HG02798 (cell line): ENCODE measurements around the gene CCR8.
"Not testable (repeated sequence)": the region's sequence is repeated elsewhere in the genome, so short reads cannot be mapped to it uniquely, and the experiment has no call there.

Source experiments
- ATAC-seq: cut with Tn5 transposase; IDR thresholded peaks from one replicate; pipeline ENCODE4 v1.9.1; 2021; ENCODE audit warnings: mild to moderate bottlenecking; ENCODE audit not compliant: unreplicated experiment, poor library complexity

Gene CCR8

DNA sequence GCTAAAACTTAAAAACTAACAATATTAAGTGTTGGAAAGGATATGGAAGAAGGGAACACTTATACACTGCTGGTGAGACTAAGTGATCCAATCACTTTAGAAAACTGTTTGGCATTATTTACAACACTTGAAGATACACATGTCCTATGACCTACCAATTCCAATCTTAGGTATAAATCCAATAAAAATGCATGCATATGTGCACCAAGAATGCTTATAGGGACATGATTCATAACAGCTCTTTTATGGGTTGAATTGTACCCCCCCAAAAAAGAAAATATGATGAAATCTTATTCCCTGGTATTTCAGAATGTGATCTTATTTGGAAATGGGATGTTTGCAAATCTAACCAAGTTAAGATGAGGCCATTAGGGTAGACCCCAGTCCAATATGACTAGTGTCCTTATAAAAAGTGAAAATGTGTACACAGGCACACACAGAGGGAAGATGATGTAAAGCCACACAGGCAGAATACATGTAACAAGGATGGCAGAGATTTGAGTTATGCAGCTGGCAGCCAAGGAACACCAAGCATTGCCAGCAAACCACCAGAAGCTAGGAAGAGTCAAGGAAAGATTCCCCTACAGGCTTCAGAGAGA lies 15.3 kb downstream of the CCR8 start:
- ATAC-seq, result no peak

DNA sequence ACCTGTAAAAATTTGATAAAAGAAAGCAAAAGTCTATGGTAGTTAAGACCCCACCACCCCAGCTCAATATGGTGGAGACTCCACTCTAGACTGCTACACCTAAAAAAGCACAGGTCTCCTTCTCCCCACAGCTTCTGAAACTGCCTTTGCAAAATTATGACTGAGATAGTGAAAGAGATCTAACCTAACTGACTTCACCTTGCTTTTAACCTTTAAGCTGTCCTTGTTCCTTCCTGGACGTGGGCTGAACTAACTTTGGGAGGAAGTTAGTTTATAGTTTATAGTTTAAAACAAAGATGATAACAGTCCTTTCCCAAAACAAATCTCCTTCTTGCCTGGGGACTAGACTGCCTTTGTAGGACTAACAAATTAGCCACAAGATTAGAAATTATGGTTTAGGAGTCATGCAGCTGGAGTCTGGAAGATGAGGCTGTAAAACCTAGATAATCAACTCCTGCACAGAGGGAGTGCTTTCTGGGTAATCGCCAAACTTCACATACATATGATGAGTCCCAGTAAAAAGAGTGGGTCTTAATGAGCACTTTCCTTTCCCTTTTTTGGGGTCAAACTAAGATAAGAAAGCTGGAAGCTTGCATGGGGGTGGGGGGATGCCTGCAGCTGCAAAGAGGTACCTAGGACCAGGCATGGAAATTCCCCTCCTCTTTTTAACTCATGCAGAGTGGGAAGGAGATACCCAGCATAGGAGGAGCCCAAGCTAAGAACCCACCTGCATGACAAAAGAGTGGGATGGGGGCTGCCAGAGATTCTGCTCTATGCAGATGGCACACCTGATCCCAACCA lies 17.5 kb downstream of the CCR8 start:
- ATAC-seq, result peak; percentile 83

DNA sequence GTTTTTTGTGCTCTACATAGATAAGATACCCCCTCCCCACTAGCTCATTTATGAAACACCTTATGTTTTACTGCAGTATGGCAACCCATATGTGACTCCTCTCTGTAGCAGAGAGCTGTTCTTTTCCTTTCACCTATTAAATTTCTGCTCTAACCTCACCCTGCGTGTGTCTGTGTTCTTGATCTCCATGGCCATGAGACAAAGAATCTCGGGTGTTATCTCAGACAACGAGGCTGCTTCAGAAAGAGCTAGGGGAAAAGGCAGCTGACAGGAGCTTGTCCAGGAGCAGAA lies 18.0 kb downstream of the CCR8 start:
- no peak for ATAC-seq

DNA sequence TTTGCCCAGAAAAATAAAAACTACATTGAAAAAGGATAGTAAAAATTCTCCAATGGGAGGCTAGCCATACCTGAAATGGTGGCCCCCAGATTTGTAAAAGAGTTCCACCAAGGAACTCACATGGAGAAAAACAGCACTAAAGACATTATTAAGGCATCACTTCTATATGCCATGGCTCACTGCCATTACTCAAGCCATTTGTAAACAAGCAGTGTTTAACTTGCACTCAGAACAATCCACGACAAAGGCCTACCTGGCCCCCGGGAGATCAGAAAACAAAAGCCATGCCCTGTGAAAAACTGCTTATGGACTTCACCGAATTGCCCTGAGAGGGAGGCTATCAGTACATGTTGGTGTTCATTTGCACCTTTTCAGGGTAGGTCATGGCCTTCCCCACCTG lies 19.6 kb downstream of the CCR8 start:
- no peak for ATAC-seq

DNA sequence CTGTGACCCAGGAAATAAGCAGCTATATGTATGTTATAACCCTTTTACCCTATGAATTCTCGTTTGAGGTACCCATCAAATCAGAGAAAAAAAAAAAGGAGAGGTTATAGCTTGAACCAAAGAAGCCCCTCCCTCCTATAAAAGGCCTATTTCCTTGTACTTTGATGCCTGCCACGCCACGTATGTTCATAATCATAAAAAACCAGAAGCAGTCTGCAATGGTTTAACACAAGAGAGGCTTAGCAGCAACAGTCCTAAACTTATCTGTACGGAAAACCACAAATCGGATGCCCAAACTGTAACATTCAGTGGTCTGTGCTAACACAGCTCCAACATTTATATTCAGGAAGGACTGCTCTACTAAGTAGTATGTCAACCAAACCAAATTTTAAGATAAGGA lies 21.2 kb downstream of the CCR8 start:
- ATAC-seq, result no peak

DNA sequence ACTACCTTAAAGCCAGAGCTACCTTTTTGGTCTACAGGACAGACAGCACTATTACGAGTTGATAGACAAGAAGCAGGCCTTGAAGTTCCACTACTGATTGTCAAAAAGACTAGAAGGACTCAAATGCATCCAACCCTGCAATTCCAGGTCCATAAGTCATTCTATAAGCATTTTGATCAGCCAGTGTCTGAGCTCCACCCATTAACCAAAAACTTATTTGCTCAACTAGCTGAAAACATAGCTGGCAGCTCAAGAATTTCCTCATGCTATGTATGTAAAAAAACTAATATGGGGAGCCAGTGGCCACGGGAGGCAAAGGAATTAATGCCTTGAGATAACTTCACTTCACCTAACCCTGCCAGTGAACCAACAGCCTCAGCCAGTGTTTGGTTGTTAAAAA lies 21.6 kb downstream of the CCR8 start:
- ATAC-seq, result not testable (repeated sequence)

DNA sequence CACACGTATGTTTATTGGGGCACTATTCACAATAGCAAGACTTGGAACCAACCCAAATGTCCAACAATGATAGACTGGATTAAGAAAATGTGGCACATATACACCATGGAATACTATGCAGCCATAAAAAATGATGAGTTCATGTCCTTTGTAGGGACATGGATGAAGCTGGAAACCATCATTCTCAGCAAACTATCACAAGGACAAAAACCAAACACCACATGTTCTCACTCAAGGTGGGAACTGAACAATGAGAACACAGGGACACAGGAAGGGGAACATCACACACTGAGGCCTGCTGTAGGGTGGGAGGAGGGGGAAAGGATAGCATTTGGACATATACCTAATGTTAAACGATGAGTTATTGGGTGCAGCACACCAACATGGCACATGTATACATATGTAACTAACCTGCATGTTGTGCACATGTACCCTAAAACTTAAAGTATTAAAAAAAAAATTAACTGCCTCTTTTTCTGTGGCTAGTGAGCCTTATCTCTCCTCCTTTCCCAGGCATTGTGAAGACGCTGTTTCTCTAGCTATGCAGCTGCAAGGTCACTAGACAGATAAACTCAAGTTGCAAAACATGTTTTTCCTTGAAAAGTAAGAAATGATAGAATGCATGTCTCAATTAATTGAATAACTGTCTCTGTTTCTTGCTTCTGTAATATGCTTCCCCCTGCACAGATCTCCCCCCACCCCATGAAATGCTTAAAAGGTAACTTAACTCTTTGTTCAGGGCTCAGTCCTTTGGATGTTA lies 23.8 kb downstream of the CCR8 start:
- ATAC-seq, result not testable (repeated sequence)

DNA sequence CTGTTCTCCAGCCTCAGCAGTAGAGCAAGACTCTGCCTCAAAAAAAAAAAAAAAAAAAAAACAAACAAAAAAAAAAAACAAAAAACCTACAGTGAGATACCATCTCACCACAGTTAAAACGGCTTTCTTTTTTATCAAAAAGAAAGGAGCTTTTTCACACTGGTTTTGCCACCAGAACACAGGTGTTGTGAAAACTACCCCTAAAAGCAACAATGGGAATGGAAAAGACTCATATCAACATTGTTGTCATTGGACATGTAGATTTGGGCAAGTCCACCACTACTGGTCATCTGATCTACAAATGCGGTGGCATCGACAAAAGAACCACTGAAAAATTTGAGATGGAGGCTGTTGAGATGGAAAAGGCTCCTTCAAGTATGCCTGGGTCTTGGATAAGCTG lies 28.8 kb downstream of the CCR8 start:
- ATAC-seq, result no peak

DNA sequence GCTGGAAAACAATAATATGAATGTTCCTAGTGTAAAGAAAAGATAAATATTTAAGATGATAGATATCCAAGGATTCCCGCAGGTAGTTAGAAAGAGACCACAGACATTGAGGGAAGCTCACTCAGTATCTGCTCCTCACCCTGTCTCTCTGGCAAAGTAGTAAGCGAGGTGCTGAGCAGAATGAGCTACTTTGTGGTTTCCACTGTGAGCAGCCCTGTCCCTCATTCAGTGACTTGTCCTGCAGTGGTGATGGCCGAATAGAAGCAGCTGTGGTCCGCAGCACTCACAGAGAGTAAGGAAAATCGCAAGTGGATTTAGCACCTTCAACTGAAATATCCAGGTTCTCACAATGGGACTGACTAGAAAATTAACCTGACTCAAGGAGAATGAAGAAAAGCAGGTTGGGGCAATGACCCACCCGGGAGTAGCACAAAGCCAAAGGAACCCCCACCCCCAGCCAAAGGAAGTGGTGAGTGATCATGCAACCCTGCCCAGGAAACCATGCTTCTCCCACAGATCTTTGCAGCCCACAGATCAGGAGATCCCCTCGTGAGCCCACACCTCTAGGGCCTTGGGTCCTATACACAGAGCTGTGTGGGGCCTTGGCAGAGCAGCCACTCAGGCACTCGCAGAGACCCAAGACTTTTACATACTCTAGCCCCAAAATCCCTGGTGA lies 31.9 kb downstream of the CCR8 start:
- peak; percentile 72 for ATAC-seq

DNA sequence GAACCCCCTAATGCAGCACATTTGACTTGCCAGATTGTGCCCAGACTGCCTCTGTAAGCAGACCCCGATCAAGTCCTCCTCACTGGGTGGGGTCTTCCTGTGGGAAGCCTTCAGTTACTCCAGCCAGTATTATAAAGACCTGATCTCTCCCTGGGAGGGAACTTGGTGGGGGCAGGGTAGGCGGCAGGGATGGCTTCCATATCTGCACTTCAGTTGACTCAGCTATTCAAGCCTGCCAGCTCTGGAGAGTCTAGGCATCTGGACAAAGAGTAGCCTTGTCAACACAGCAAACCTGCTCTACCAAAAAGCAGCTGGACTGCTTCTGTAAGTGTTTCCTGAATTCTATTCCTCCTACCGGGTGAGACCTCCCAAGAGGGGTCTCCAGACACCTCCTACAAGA lies 32.7 kb downstream of the CCR8 start:
- ATAC-seq, result no peak

DNA sequence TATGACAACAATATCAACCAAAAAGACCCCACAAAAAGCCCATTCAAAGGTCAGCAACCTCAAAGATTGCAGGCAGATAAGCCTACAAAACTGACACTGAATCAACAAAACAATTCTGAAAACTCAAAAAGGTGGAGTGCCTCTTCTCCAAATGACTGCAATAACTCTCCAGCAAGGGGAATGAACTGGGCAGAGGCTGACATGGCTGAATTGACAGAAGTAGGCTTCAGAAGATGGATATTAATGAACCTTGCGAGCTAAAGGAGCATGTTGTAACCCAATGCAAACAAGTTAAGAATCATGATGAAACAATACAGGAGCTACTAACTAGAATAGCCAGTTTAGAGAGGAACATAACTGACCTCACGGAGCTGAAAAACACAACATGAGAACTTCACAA lies 33.3 kb downstream of the CCR8 start:
- no peak for ATAC-seq

DNA sequence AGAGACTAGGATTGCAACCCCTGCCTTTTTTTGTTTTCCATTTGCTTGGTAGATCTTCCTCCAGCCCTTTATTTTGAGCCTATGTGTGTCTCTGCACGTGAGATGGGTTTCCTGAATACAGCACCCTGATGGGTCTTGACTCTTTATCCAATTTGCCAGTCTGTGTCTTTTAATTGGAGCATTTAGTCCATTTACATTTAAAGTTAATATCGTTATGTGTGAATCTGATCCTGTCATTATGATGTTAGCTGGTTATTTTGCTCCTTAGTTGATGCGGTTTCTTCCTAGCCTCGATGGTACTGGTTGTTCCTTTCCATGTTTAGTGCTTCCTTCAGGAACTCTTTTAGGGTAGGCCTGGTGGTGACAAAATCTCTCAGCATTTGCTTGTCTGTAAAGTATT lies 40.9 kb downstream of the CCR8 start:
- ATAC-seq, result not testable (repeated sequence)

DNA sequence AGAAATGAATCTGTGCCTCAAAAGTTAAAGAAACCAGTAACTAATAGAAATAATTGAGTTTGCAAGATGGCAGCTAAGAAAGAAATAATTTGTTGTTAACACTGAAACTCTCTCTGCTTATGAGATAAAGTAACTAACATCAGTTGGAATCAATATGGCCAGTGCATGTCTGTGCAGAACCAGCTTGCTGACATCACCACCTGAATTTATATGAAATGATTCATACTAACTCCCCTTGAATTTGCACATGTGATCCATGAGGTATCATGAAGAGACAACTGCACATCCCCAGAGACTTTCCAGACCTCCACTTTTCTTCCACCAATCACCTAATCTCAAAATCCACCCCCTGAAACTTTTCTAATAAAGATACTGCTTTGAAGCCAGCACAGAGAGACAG lies 43.3 kb downstream of the CCR8 start:
- no peak for ATAC-seq

DNA sequence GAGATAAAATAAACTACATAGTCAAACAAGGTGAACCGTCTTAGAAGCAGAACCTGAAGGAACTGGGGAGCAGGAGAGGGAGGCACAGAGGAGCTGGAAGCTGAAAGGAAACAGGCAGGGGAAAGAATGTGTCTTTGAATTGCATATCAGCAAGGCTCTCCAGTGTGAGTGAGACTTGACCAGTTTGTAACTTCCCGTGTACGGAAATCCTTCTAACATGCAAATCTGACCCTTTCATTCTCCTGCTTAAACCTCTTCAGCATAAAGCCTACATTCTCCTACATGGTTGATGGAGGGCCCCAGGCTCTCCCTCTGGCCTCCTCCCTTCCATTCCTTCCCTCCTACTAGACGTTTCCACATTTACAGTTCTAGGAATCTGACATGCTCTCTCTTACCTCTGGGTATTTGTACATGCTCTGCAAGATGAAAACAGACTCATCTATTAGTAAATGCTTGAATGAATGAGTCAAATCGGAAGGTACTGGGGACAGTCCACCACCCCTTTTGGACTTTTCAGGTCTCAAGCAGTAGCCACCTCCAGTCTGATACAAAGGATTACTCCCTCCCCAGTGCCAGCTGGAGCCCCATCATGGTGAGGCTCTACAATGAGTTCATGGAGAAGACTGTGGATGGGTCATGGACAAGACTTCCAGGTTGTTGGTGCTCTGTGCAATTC lies 47.6 kb downstream of the CCR8 start:
- ATAC-seq, result no peak

DNA sequence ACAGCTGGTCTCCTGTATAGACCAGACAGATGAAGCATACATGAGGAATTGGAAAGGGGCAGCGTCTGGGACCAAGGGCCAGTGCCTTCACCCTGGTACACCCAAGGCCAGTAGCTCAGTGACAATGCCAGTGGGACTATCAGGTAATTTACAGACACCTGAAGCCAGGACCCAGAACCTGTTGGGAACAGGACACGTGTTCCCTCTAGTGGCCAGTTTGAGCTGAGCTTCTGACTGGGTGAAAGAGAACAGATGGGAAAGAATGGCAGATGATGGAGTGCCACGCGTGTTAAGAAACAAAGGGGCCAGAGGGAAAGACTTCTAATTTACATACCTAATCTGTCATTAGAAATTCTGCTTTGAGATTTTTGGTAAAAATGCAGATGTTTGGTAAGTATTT lies 48.6 kb downstream of the CCR8 start:
- ATAC-seq, result peak; percentile 84

DNA sequence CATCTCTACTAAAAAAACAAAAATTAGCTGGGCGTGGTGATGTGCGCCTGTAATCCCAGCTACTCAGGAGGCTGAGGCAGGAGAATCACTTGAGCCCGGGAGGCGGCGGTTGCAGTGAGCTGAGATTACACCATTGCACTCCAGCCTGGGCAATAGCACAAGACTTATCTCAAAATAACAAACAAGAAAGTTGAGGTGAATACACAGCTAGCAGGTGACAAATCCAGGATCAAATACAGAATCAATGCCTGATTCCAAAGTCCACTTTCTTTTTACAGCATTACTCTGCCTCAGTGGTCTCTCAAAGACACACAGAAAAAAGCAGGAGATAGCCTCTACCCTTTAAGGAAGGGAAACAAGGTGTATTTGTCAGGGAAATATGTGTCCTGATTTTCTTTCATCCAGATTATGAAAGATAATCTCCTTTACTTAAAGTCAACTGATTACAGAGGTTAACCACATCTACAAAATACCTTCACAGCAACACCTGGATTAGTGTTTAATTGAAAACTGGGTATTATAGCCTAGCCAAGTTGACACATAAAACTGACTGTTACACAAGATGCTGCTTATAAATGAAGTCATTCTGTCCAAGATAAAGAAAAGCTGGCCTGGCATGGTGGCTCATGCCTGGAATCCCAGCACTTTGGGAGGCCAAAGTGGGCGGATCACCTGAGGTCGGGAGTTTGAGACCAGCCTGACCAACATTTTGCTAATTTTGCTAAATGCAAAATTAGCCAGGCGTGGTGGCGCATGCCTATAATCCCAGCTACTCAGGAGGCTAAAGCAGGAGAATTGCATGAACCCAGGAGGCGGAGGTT lies 49.7 kb downstream of the CCR8 start:
- ATAC-seq, result no peak

DNA sequence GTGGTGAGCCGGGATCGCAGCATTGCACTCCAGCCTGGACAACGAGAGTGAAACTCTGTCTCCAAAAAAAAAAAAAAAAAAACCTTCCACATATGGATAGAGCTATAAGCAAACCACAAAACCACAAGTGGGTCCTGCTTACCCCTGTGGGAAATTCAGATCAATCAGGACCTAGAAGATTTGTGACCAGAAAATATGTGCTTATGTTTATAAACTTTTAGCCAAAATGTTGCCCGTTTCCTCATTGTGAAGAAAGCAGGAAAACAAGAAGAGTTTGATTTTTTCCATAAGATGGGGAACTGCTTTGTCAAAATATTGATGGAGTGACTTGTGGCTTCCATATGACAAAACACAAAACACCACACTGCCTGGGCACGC lies 50.3 kb downstream of the CCR8 start:
- ATAC-seq, result no peak

DNA sequence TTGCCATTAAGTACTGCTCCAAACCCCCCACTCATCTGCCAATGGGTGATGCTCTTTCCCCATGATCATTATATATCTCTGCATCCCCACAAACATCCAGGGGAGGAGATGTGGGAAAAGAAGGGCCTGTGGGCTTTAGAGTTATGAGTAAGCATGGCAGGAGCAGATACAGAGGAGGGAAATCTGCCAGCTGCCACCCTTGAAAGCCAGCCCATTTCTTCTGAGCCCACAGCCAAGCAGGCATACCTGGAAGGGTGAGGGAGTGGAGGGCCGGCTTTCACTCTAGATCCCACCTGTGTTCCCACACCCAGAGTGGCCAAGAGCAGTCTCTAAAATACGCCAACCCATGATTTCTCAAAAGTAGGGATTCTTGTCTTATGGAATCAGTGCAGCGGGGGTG lies 51.9 kb downstream of the CCR8 start:
- ATAC-seq, result no peak
